ENCODE data around the gene AGER.
"Not testable (repeated sequence)": the region's sequence is repeated elsewhere in the genome, so short reads cannot be mapped to it uniquely, and the experiment has no call there.

AGER gene

DNA sequence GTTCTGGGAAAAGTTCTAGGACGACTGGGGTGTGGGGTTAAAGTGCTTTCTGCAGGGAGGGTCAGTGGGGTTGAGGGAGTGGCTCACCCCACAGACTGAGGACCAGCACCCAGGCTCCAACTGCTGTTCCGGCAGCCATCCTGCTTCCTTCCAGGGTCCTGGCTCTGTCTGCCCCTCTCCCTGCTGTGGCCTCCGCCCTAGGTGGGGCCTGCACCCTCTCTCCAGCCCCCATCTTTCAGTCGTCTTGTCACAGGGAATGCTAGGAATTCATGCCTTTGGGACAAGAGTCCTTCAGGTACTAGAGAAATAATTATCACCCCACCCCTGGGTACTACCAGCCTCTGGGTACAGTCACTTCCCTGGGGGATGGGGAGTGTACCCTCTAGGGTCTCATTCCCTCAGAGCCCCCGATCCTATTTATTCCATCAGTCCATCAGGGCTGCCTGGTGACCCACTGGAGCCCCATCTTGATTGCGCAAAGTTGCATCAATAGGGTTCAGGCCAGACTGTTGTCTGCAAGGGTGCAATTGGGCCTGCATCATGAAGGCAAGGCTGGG lies at the start of gene AGER:
Gene AGER (minus strand): TSS at position 170 of the 557 bp plus-strand sequence. CDS start 31 bp downstream, at position 139.
- DNase-seq = no peak

DNA sequence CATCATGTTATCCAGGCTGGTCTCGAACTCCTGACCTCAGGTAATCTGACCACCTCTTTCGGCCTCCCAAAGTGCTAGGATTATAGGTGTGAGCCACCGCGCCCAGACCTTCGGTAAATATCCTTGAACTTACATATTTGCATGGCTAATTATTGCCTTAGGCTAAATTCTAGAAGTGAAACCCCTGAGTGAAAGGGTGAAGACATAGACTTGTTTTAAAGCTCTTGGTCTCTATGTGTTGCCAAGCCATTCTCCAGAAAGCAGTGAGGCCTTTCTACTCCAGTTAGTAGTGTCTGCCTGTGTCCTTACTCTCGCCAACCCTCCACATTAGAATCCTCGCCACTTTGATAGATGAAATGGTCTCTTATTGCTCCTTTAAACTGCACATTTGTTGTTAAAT lies 42.4 kb upstream of the AGER start:
- DNase-seq = no peak

GRCh38 chr6:32224696-32225095 lies 40.6 kb upstream of the AGER start:
- no peak for DNase-seq

- DNase-seq = no peak
Observed at GRCh38 chr6:32223258-32224235, 39.5 kb upstream of the AGER start, which contains the start of gene NOTCH4. TSS of gene NOTCH4 (minus strand) at chr6:32224067. CDS start at chr6:32223928, 139 bp downstream.

DNA sequence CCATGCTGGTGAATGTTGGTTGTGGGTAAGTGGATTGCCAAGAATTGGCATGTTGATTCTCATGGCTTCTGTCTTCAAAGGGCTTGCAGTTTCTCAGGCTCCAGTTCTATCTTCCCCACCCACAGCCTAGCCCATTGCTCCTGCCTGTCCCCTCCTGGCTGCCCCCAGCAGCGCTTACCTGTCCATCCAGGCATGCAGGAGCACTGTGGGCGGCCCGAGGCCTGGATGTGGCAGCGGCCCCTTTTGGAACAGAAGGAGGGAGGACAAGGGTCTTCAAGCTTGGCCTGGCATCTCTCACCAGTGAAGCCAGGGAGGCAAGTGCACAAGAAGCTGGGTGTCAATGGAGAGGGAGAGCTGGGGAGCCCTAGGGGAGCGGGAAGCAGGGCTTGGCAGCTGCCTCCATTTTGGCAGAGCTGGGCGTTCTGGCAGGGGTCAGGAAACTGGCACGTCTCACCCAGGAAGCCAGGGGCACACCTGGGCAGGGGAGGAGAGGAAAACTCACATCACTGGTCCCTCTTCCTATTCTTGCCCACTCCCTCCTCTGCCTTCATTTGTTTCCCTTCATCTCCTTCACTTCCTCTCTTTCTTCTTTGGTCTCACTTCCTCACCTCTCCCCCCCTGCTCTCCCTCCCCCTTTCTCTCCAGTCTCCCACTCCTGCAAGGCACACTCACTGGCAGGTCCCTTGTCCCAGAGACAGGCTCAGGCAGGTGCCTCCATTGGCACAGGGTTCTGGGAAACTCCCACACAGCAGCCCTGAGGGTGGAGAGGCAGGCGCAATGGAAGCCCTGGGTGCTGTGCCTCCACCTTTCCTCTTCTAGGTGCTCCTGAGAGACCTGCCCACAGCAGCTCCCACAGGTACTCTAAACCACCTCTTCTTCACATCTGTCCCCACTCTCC lies 38.5 kb upstream of the AGER start:
- no peak for DNase-seq

- DNase-seq = no peak
Observed at GRCh38 chr6:32220021-32220420, 36.0 kb upstream of the AGER start.

- DNase-seq = no peak
Observed at GRCh38 chr6:32218167-32218566, 34.1 kb upstream of the AGER start.

DNA sequence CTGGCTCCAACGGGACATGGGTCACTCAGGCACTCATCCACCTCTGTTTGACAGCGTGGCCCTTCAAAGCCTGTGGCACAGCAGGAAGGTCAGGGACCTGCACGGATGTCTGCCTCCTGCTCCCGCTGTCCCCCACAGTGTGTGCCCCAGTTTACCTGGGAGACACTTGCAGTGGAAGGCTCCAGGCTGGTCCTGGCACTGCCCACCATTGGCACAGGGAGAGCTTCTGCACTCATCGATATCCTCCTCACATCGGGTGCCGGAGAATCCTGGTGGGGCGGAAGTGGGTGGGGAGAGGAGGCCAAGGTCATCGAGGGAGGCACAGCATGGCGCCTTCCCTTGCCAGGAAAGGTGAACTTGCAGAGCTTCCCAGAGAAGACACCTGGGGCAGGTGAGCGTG lies 32.9 kb upstream of the AGER start:
- DNase-seq = no peak

- no peak for DNase-seq
Observed at GRCh38 chr6:32216285-32216684, 32.2 kb upstream of the AGER start.

DNA sequence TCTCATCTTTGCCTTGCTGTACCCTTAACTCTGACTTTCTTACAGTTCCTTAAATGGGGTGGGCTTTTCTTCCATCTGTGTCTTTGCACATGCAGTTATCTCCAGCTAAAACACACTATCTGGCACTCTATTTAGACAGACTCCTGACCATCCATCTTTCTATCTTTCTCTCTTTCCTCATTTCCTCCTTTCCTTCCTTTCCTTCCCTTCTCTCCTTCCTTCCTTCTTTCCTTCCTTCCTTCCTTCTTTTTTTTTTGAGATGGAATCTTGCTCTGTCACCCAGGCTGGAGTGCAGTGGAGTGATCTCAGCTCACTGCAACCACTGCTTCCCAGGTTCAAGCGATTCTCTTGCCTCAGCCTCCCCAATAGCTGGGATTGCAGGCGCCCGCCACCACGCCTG lies 31.6 kb upstream of the AGER start:
- no peak for DNase-seq

GRCh38 chr6:32214126-32214525 lies 30.1 kb upstream of the AGER start:
- no peak for DNase-seq

DNA sequence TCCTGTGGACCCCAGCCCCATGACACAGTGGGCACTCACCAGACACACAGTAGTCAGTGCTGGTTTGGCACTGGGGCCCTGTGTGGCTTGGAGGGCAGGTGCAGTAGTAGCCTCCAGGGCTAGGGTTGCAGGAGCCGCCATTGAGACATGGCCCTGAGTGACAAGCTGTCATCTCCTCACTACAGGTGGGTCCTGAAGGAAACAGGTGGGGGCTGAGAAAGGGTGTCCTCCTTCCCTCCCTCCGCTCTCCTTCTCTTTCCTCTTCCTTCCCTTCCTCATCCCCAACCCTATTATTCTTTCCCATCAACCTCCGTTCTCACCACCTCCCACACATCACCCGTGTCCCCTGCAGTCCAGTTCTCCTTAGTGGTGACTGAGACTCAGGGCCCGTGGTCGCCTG lies 29.6 kb upstream of the AGER start:
- DNase-seq = no peak

GRCh38 chr6:32212076-32212760 lies 28.2 kb upstream of the AGER start:
- DNase-seq = no peak

- not testable (repeated sequence) for DNase-seq
Observed at GRCh38 chr6:32211432-32211831, 27.4 kb upstream of the AGER start.

DNA sequence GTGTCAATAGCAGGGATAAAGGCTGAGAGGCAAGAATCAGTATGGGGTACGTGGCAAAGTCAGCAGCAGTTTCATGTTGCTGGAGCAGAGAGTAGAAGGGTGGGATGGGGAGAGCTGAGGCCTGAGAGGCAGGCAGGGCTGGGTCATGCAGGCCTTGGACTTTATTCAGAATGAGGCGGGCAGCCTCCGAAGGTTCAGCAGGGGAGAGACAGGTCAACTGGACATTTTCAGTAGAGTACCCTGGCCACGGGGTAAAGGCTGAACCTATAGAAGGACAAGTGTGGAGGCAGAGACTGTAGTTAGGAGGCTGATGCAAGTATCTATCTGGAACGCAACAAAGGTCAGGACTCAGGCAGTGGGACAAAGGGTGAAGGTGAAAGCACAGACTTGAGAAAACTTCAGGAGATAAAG lies 26.1 kb upstream of the AGER start:
- DNase-seq = no peak

DNA sequence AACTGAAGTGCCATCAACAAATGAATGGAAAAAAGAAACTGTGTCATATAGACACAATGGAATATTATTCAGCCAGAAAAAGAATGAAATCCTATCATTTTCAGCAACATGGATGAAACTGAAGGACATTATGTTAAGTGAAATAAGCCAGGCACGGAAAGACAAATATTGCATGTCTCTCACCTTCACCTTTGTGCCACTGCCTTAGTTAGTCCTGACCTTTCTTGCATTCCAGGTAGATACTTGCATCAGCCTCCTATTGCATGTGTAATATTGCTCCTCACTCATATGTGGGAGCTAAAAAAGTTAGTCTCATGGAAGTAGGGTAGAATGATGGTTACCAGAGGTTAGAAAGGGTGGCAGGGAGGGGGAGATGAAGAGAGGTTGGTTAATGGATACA lies 24.9 kb upstream of the AGER start:
- DNase-seq = no peak

GRCh38 chr6:32204268-32204715 lies 20.2 kb upstream of the AGER start:
- no peak for DNase-seq

DNA sequence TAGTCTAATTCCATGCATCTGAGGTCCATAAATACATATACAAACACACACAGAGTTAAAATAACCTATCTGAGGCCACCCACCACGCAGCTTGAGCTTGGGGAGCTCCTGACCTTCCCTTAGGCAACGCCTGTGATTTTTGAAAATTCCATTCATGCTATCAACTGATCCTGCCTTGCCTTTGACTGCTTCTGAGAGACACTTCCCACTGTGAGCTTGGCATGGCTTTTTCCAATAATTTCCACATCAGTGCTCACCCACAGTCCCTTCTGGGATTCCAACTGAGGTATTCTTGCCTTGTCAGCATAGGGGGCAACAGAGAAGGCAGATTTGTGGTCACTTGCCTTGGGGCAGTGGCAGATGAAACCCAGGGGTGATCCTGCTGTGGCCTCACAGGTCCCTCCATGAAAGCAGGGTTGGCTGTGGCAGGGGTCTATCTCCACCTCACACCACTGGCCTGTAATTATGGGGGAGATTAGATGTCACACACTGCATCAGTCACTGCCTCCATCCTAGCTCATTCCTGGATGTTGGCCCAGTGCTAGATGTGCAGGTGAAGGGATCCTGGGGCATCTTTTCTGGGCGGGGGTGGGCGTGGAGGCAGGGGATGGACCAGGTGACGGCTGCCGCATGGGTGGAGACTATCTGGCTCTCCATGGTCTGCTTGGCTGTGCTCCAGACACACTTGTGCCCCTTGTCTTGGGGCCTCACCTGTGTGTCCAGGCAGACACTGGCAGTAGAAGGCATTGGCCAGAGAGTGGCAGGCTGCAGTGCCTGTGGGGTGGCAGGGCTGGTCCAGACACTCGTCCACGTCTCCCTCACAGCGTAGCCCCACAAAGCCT lies 19.6 kb upstream of the AGER start:
- no peak for DNase-seq

DNA sequence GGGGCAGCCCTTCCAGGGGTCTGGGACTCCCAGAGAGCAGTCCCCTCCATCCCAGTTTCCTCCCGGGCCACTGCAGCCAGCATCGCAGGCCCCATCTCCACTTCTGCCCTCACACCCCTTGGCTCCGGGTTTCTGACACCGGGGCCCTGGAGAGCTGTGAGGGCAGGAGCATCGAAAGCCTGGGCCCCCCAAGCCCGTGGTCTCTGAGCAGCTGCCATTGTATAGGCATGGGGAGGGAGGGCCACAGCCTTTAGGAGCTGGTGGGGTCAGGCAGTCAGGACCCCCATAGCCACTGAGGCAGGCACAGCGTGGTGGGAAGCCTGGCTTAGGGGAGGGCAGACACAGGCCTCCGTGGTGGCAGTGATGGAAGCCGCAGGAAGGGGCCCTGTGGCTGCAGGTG lies 18.1 kb upstream of the AGER start:
- DNase-seq = no peak

GRCh38 chr6:32200711-32201475 lies 16.8 kb upstream of the AGER start:
- DNase-seq = no peak

DNA sequence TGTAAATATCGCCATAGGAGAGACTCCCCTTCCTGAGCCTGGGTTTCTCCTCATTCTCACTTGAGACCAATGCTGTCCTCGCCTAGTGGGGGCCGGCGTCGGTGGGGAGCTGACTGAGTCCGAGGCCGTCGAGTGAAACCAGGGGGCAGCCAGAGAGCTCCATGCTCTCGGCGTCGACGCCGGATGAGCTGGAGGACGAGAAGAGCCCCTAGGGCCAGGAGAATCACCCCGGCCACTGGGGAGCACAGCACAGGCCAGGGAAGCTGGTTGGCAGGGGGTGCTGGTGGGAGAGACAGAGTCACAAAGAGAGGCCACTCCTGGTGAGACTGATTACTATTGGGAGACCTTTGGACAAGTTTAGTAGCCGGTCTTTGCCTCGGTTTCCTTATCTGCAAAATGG lies 14.8 kb upstream of the AGER start:
- no peak for DNase-seq

All from activated T-cell treated with anti-CD3 and anti-CD28 coated beads, Interleukin-2, amount 50 U/mL, for 1 hour (primary cell).